HCT116 (cell line): ENCODE measurements around the gene HBG2.

Experiments used
- CEBPB ChIP-seq: IDR thresholded peaks from 2 replicates; pipeline ENCODE4 v1.6.1; 2012; ENCODE audit warnings: low read depth
- EGR1 ChIP-seq: IDR thresholded peaks from 2 replicates; pipeline ENCODE4 v1.6.1; 2012; ENCODE audit warnings: low read depth
- TF ChIP-seq, protein P1 (sequence below): IDR thresholded peaks from 2 replicates; pipeline ENCODE4 v1.6.1; 2012
- TF ChIP-seq, protein P2 (sequence below), 3 experiments: fragments of 200-600 bp in 1 of 3; sonication (generic) in 1 of 3; IDR thresholded peaks in 2 of 3; conservative IDR thresholded peaks in 1 of 3; 2 replicates each; pipeline ENCODE4 v1.5.1; 2012 to 2017; ENCODE audit warnings: low read depth in 2 of 3, low read length in 2 of 3, antibody characterized with exemption in 1 of 3, borderline replicate concordance in 1 of 3, control low read depth in 1 of 3, mild to moderate bottlenecking in 1 of 3, mixed read lengths in 1 of 3, mixed run types in 1 of 3, moderate library complexity in 1 of 3; ENCODE audit not compliant: insufficient read depth in 1 of 3

DNA sequence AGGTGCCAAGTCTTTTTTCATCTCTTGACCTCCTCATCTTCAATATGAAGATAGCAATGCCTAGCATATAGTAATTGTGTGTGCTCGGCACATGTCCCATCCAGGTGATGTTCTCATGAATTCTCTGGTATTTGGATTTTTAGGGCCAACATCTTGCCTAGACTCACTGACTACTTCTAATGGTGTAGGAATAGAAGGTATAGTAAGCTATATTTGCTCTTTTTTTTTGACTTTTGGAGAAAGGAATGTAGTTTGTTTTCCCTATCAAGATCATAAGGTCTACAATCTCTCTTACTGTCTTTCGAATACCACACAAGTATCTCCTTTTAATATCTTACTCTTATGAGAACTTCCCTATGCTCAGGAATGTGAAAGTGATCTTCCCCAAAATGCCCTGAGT is 23.5 kb downstream of the HBG2 start:
- TF ChIP-seq CEBPB (no peak), EGR1 (no peak)
- TF ChIP-seq, protein P1, sequence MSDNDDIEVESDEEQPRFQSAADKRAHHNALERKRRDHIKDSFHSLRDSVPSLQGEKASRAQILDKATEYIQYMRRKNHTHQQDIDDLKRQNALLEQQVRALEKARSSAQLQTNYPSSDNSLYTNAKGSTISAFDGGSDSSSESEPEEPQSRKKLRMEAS = no peak
- TF ChIP-seq, protein P2, sequence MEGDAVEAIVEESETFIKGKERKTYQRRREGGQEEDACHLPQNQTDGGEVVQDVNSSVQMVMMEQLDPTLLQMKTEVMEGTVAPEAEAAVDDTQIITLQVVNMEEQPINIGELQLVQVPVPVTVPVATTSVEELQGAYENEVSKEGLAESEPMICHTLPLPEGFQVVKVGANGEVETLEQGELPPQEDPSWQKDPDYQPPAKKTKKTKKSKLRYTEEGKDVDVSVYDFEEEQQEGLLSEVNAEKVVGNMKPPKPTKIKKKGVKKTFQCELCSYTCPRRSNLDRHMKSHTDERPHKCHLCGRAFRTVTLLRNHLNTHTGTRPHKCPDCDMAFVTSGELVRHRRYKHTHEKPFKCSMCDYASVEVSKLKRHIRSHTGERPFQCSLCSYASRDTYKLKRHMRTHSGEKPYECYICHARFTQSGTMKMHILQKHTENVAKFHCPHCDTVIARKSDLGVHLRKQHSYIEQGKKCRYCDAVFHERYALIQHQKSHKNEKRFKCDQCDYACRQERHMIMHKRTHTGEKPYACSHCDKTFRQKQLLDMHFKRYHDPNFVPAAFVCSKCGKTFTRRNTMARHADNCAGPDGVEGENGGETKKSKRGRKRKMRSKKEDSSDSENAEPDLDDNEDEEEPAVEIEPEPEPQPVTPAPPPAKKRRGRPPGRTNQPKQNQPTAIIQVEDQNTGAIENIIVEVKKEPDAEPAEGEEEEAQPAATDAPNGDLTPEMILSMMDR (IDR thresholded peaks at IDR 0.05 in 2 of 3, conservative IDR thresholded peaks at IDR 0.05 in 1 of 3; ENCODE audit: borderline replicate concordance in 1 of 3, insufficient read depth in 1 of 3, low read depth in 2 of 3, low read length in 2 of 3) = no peak
